Measurements from ENCODE around the gene SNAPC4. TPM values are rescaled to one million over a fixed set of nuclear protein-coding genes. Genes with fewer than 3 reads are reported as not detected.

SNAPC4 gene
- polyA plus RNA-seq, 1 of the 3 experiments (the other 2 are of a cell fraction): 9.2 TPM

DNA sequence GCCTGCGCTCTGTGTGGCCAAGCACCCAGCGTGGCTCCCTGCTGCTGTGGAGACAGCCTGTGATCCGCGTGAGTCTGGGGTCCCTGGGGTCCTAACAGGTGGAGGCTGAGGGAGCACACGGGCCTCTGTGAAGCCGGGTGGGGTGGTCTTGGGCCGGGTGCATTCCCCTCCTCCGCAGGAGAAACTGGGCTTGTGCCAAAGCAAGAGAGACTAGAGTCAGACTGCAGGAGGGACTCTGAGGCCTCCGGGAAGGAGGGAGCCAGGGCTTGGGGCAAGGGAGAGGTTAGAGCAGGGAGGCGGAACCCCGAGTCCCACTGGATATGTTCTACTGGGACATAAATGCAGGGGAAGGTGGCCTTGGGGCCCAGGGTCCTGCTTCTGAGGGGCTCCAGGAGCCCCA, 46.9 kb downstream of the SNAPC4 start:
- no peak overlapping the region for H3K27ac ChIP-seq (ENCODE audit: low read depth in 2 of 2, low read length in 1 of 2)
- CTCF ChIA-PET: interaction anchor here (1.2 to 4.1 kb wide), 4 partner anchors 8 to 69 kb away, joined by 3 to 23 read pairs (median 11); partner anchors contain the start of gene DNLZ
- whole genome bisulfite sequencing (ENCODE audit: low lambda C conversion rate): 46% methylated on average over 3 of the region's 11 CpGs

DNA sequence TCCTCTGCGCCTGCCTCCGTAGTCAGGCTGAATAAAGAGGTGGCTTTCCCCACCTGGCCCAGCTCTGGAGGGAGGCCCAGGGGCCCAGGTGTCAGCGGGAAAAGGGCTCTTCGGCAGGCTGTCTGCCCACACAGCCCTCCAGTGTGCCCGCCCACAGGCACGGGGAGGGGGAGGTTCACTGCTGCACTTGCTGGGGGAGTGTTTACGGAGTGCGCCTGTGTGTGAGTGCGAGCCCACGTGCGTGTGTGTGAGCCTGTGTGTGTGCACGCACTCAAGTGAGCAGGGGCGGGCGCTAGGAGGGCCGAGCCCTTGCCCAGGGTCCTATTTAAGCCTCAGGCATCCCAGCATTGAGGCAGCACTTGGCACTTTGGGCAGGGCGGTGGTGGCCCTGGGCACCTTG, 47.3 kb downstream of the SNAPC4 start:
- TF ChIP-seq, protein P1, sequence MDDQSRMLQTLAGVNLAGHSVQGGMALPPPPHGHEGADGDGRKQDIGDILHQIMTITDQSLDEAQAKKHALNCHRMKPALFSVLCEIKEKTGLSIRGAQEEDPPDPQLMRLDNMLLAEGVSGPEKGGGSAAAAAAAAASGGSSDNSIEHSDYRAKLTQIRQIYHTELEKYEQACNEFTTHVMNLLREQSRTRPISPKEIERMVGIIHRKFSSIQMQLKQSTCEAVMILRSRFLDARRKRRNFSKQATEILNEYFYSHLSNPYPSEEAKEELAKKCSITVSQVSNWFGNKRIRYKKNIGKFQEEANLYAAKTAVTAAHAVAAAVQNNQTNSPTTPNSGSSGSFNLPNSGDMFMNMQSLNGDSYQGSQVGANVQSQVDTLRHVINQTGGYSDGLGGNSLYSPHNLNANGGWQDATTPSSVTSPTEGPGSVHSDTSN (IDR thresholded peaks at IDR 0.05): no peak
- TF ChIP-seq ELF1 (IDR thresholded peaks at IDR 0.05) (no peak), FOSL2 (IDR thresholded peaks at IDR 0.05; ENCODE audit: borderline replicate concordance, low read depth) (no peak), MXI1 (IDR thresholded peaks at IDR 0.05; ENCODE audit: low read depth, low read length) (no peak), POLR2AphosphoS5 (IDR thresholded peaks at IDR 0.05; ENCODE audit: low read depth, low read length) (no peak), CHD2 (IDR thresholded peaks at IDR 0.05; ENCODE audit: low read length, partially characterized antibody) (no peak)
- TF ChIP-seq, protein P2, sequence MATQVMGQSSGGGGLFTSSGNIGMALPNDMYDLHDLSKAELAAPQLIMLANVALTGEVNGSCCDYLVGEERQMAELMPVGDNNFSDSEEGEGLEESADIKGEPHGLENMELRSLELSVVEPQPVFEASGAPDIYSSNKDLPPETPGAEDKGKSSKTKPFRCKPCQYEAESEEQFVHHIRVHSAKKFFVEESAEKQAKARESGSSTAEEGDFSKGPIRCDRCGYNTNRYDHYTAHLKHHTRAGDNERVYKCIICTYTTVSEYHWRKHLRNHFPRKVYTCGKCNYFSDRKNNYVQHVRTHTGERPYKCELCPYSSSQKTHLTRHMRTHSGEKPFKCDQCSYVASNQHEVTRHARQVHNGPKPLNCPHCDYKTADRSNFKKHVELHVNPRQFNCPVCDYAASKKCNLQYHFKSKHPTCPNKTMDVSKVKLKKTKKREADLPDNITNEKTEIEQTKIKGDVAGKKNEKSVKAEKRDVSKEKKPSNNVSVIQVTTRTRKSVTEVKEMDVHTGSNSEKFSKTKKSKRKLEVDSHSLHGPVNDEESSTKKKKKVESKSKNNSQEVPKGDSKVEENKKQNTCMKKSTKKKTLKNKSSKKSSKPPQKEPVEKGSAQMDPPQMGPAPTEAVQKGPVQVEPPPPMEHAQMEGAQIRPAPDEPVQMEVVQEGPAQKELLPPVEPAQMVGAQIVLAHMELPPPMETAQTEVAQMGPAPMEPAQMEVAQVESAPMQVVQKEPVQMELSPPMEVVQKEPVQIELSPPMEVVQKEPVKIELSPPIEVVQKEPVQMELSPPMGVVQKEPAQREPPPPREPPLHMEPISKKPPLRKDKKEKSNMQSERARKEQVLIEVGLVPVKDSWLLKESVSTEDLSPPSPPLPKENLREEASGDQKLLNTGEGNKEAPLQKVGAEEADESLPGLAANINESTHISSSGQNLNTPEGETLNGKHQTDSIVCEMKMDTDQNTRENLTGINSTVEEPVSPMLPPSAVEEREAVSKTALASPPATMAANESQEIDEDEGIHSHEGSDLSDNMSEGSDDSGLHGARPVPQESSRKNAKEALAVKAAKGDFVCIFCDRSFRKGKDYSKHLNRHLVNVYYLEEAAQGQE (IDR thresholded peaks at IDR 0.05; ENCODE audit: low read depth, low read length): no peak
- TF ChIP-seq, protein P3, sequence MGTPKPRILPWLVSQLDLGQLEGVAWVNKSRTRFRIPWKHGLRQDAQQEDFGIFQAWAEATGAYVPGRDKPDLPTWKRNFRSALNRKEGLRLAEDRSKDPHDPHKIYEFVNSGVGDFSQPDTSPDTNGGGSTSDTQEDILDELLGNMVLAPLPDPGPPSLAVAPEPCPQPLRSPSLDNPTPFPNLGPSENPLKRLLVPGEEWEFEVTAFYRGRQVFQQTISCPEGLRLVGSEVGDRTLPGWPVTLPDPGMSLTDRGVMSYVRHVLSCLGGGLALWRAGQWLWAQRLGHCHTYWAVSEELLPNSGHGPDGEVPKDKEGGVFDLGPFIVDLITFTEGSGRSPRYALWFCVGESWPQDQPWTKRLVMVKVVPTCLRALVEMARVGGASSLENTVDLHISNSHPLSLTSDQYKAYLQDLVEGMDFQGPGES (IDR thresholded peaks at IDR 0.05; ENCODE audit: low read depth, low read length): no peak
- peaks cover 0 to 13% of the 10 kb centered on the region in 2 experiments for H3K36me3 ChIP-seq (replicated peaks in 1 of 2; ENCODE audit: control insufficient read depth in 1 of 2, insufficient read depth in 2 of 2, low read length in 1 of 2)
- peak overlapping the region; percentile 54; the same call in 1 of the 2 replicates for H3K9ac ChIP-seq
- H3K27me3 ChIP-seq (ENCODE audit: insufficient read depth): no peaks in the 10 kb centered on the region
- H3K4me1 ChIP-seq (ENCODE audit: control insufficient read depth in 1 of 2, insufficient read depth in 2 of 2, low read depth in 1 of 2, low read length in 1 of 2): peaks cover 0 to 55% of the 10 kb centered on the region in 2 experiments; a peak in 1 of 4 replicates
- 90% methylated on average over 4 of the region's 16 CpGs for WGBS (ENCODE audit: low lambda C conversion rate)
- DNase-seq: no peak
- peak overlapping the region; percentile 75 for H3K4me2 ChIP-seq
- H2AFZ ChIP-seq (ENCODE audit: low read depth): no peak overlapping the region
- peak overlapping the region; percentile 29 to 49 for H3K4me3 ChIP-seq (ENCODE audit: low read depth in 2 of 2, low read length in 1 of 2)
- H3K9me2 ChIP-seq: no peaks in the 10 kb centered on the region
- no peaks in the 10 kb centered on the region for H3F3A ChIP-seq (replicated peaks; ENCODE audit: insufficient read depth)
- H4K20me1 ChIP-seq (ENCODE audit: insufficient read depth): no peaks in the 10 kb centered on the region
- H3K79me2 ChIP-seq (ENCODE audit: insufficient read depth): no peaks in the 10 kb centered on the region
- POLR2A ChIA-PET: no interaction called here
- CTCF ChIA-PET: interaction anchor here (4.1 kb wide), 1 partner anchor 11 kb away, joined by 23 read pairs; the partner anchor contains the start of gene DNLZ
- no peaks in the 10 kb centered on the region for H3K9me3 ChIP-seq
- peak overlapping the region in 1 of 2 experiments; percentile 49; a peak in 2 of 4 replicates for H3K27ac ChIP-seq (ENCODE audit: low read depth in 2 of 2, low read length in 1 of 2)

More for the DNA sequence above, 46.9 kb downstream of the SNAPC4 start:
- peaks cover 0 to 14% of the 10 kb centered on the region in 2 experiments for H3K36me3 ChIP-seq (replicated peaks in 1 of 2; ENCODE audit: control insufficient read depth in 1 of 2, insufficient read depth in 2 of 2, low read length in 1 of 2)
- H3K79me2 ChIP-seq (ENCODE audit: insufficient read depth): no peaks in the 10 kb centered on the region
- H3K9me3 ChIP-seq: no peaks in the 10 kb centered on the region
- H3F3A ChIP-seq (replicated peaks; ENCODE audit: insufficient read depth): no peaks in the 10 kb centered on the region
- no peak overlapping the region for H2AFZ ChIP-seq (ENCODE audit: low read depth)
- no peak for DNase-seq
- no peaks in the 10 kb centered on the region for H3K9me2 ChIP-seq
- no peaks in the 10 kb centered on the region for H3K27me3 ChIP-seq (ENCODE audit: insufficient read depth)
- peaks cover 0 to 51% of the 10 kb centered on the region in 2 experiments; a peak in 1 of 4 replicates for H3K4me1 ChIP-seq (ENCODE audit: control insufficient read depth in 1 of 2, insufficient read depth in 2 of 2, low read depth in 1 of 2, low read length in 1 of 2)
- no peaks in the 10 kb centered on the region for H4K20me1 ChIP-seq (ENCODE audit: insufficient read depth)
- POLR2A ChIA-PET: no interaction called here
- H3K9ac ChIP-seq: no peak overlapping the region
- no peak for TF ChIP-seq ELF1 (IDR thresholded peaks at IDR 0.05)
- no peak for TF ChIP-seq SMC3 (IDR thresholded peaks at IDR 0.05; ENCODE audit: low read depth, low read length)
- TF ChIP-seq, protein P3 (IDR thresholded peaks at IDR 0.05; ENCODE audit: low read depth, low read length): no peak
- no peak for TF ChIP-seq TCF12 (IDR thresholded peaks at IDR 0.05)
- TF ChIP-seq SIN3A (IDR thresholded peaks at IDR 0.05; ENCODE audit: borderline replicate concordance, low read depth, low read length): no peak
- no peak for TF ChIP-seq TEAD4 (IDR thresholded peaks at IDR 0.05; ENCODE audit: borderline replicate concordance, insufficient read depth)
- no peak for TF ChIP-seq FOXJ3 (CRISPR knock-in tag; IDR thresholded peaks at IDR 0.05)
- no peak overlapping the region for H3K4me3 ChIP-seq (ENCODE audit: low read depth in 2 of 2, low read length in 1 of 2)
- H3K4me2 ChIP-seq: no peak overlapping the region
